Upper lobe of right lung (tissue), 1 donor: Measurements from ENCODE around the gene MRM2. TPM values are rescaled to one million over a fixed set of nuclear protein-coding genes. Genes with fewer than 3 reads are reported as not detected.

Source experiments
- ATAC-seq: fragments of 200-7000 bp; cut with Tn5 transposase; one replicate; pipeline ENCODE4 v1.9.1; 2020; ENCODE audit warnings: mild to moderate bottlenecking, moderate library complexity
- DNase-seq: peaks from one replicate; pipeline ENCODE4 v3.0.0-alpha.2; 2020
- H3K27ac ChIP-seq: fragments of 200-600 bp; one replicate; pipeline ENCODE4 v1.8.0; 2022
- H3K27me3 ChIP-seq: fragments of 200-600 bp; one replicate; pipeline ENCODE4 v1.8.0; 2022; ENCODE audit warnings: mild to moderate bottlenecking
- H3K36me3 ChIP-seq: fragments of 200-600 bp; one replicate; pipeline ENCODE4 v1.8.0; 2022
- H3K4me1 ChIP-seq: fragments of 200-600 bp; one replicate; pipeline ENCODE4 v1.8.0; 2022
- H3K4me3 ChIP-seq: fragments of 200-600 bp; one replicate; pipeline ENCODE4 v1.8.0; 2022; ENCODE audit warnings: mild to moderate bottlenecking
- H3K9me3 ChIP-seq: fragments of 200-600 bp; one replicate; pipeline ENCODE4 v1.8.0; 2022
- CTCF ChIP-seq: fragments of 200-600 bp; IDR thresholded peaks from one replicate; pipeline ENCODE4 v1.8.0; 2022; ENCODE audit warnings: antibody characterized with exemption
- intact Hi-C: fragments of 100-400 bp; cut with DNase I; formaldehyde crosslinking; loops from one replicate; pipeline ENCODE4 v1.11.0; 2022
- total RNA-seq: library from RNA; stranded (reverse); fragmentation: NEBNext Ultra II Directional; extraction: Animal tissue kit (Norgen Biotek cat#: 25700); gene quantifications from one replicate; pipeline ENCODE4 v1.2.1, GENCODE V29; 2021
- donor health status: DM: no; HTN: yes; CAD: no; lungs with severe emphysema.

The MRM2 gene
- total RNA-seq, 1 donor from 2014 or later = 23.7 TPM

GRCh38 chr7:2287745-2288144 lies 45.7 kb upstream of the MRM2 start:
- Histone ChIP-seq H3K4me1 (no peaks in the 10 kb centered on the region), H3K27ac (no peak overlapping the region), H3K36me3 (no peaks in the 10 kb centered on the region), H3K4me3 (no peak overlapping the region), H3K9me3 (no peaks in the 10 kb centered on the region), H3K27me3 (no peaks in the 10 kb centered on the region)
- DNase-seq = no peak
- ATAC-seq = no peak
- intact Hi-C loops = no loop called here
- no peak for TF ChIP-seq CTCF

- H3K36me3 ChIP-seq = no peaks in the 10 kb centered on the region
- ATAC-seq (peak; percentile 53), DNase-seq (no peak)
- no peak overlapping the region for H3K4me3 ChIP-seq
- intact Hi-C loops = no loop called here
- H3K27ac ChIP-seq = no peak overlapping the region
- H3K9me3 ChIP-seq = no peaks in the 10 kb centered on the region
- H3K27me3 ChIP-seq = no peaks in the 10 kb centered on the region
- TF ChIP-seq CTCF = no peak
- H3K4me1 ChIP-seq = peaks cover 11% of the 10 kb centered on the region
These were observed 41.1 kb upstream of the MRM2 start for GRCh38 chr7:2283074-2283473.

- ATAC-seq (no peak), DNase-seq (no peak)
- Histone ChIP-seq H3K4me1 (peaks cover 11% of the 10 kb centered on the region), H3K9me3 (no peaks in the 10 kb centered on the region), H3K36me3 (no peaks in the 10 kb centered on the region), H3K27me3 (no peaks in the 10 kb centered on the region), H3K27ac (no peak overlapping the region), H3K4me3 (no peak overlapping the region)
- intact Hi-C loops = no loop called here
- no peak for TF ChIP-seq CTCF
These were observed 40.3 kb upstream of the MRM2 start for GRCh38 chr7:2282185-2282751.

GRCh38 chr7:2281541-2281940 lies 39.5 kb upstream of the MRM2 start:
- H3K4me3 ChIP-seq = no peak overlapping the region
- H3K9me3 ChIP-seq = no peaks in the 10 kb centered on the region
- DNase-seq (no peak), ATAC-seq (peak; percentile 23)
- H3K4me1 ChIP-seq = peaks cover 11% of the 10 kb centered on the region
- intact Hi-C loops = no loop called here
- no peaks in the 10 kb centered on the region for H3K27me3 ChIP-seq
- peaks cover 4% of the 10 kb centered on the region for H3K36me3 ChIP-seq
- no peak overlapping the region for H3K27ac ChIP-seq
- no peak for TF ChIP-seq CTCF

GRCh38 chr7:2280424-2280823 lies 38.4 kb upstream of the MRM2 start:
- DNase-seq = no peak
- H3K4me3 ChIP-seq = no peak overlapping the region
- ATAC-seq = no peak
- H3K36me3 ChIP-seq = peaks cover 11% of the 10 kb centered on the region
- no peaks in the 10 kb centered on the region for H3K9me3 ChIP-seq
- H3K4me1 ChIP-seq = peaks cover 11% of the 10 kb centered on the region
- intact Hi-C loops = no loop called here
- no peak overlapping the region for H3K27ac ChIP-seq
- TF ChIP-seq CTCF = no peak
- no peaks in the 10 kb centered on the region for H3K27me3 ChIP-seq

- Histone ChIP-seq H3K36me3 (peaks cover 13% of the 10 kb centered on the region), H3K27ac (no peak overlapping the region), H3K27me3 (no peaks in the 10 kb centered on the region), H3K4me3 (no peak overlapping the region), H3K4me1 (peaks cover 11% of the 10 kb centered on the region), H3K9me3 (no peaks in the 10 kb centered on the region)
- no peak for TF ChIP-seq CTCF
- DNase-seq (no peak), ATAC-seq (no peak)
- intact Hi-C loops = no loop called here
These were observed 37.9 kb upstream of the MRM2 start for GRCh38 chr7:2279896-2280295.
